Skin epidermis (tissue), 12 donors: ENCODE measurements around the gene MPPED1.
A peak's percentile ranks its signal among the peaks of the same experiment; 100 is the strongest.

Experiments
- H3K27ac ChIP-seq, 21 experiments: fragments of 200-600 bp; sonication (generic) in 11 of 21; one replicate each; pipeline ENCODE4 v1.5.0; 2020; ENCODE audit warnings: mild to moderate bottlenecking in 3 of 21, inconsistent platforms in 2 of 21, moderate library complexity in 2 of 21
- H3K4me3 ChIP-seq, 7 experiments: fragments of 200-600 bp; sonication (generic) in 2 of 7; one replicate each; pipeline ENCODE4 v1.5.0; 2020; ENCODE audit warnings: inconsistent platforms in 2 of 7, mild to moderate bottlenecking in 2 of 7, moderate library complexity in 1 of 7

The MPPED1 gene

DNA sequence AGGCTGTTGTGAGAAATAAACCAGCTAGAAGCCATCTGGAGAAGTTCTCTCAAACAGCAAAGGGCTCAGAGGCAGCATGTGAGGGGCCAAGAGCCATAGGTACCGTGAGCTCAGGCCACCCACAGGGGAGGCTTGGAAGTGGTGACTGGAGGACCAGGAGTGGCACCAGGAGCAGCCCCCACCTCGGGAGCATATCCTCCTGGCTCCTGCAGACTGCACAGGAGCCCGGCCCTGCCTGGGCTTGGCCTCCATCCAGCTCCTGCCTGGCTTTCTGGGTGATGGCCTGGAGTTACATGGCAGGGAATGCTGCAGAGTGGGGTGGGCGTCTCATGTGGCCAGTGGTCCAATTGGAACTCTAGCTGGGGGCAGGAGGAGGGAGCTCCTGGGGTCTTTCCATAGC lies 4.2 kb upstream of the MPPED1 start:
- Histone ChIP-seq H3K4me3 (no peak overlapping the region), H3K27ac (no peak overlapping the region)

- H3K4me3 ChIP-seq, result no peak overlapping the region
- H3K27ac ChIP-seq, result no peak overlapping the region
Observed at GRCh38 chr22:43408009-43408408, 3.8 kb upstream of the MPPED1 start.

DNA sequence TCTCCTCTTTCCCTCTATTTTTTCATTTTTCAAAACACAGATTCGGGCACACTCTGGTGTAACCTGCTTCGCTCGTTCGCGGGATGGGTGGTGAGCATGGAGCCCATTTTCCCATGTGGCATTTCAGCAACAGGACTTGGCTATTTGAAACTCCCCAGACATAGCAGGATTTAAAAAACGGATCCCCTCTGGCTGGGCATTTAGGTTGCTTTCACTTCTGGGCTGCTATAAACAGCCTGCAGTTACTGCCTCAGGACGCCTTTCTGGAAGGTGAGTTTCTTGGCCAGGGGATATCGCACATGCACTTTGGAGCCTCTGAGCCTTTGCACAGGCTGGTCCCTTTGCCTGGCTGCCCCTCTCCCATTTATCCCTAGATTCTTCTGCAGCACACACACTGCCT lies 2.8 kb upstream of the MPPED1 start:
- Histone ChIP-seq H3K4me3 (no peak overlapping the region), H3K27ac (no peak overlapping the region)

- no peak overlapping the region for H3K27ac ChIP-seq
- no peak overlapping the region for H3K4me3 ChIP-seq
Observed at GRCh38 chr22:43409800-43410199, 2.0 kb upstream of the MPPED1 start.

DNA sequence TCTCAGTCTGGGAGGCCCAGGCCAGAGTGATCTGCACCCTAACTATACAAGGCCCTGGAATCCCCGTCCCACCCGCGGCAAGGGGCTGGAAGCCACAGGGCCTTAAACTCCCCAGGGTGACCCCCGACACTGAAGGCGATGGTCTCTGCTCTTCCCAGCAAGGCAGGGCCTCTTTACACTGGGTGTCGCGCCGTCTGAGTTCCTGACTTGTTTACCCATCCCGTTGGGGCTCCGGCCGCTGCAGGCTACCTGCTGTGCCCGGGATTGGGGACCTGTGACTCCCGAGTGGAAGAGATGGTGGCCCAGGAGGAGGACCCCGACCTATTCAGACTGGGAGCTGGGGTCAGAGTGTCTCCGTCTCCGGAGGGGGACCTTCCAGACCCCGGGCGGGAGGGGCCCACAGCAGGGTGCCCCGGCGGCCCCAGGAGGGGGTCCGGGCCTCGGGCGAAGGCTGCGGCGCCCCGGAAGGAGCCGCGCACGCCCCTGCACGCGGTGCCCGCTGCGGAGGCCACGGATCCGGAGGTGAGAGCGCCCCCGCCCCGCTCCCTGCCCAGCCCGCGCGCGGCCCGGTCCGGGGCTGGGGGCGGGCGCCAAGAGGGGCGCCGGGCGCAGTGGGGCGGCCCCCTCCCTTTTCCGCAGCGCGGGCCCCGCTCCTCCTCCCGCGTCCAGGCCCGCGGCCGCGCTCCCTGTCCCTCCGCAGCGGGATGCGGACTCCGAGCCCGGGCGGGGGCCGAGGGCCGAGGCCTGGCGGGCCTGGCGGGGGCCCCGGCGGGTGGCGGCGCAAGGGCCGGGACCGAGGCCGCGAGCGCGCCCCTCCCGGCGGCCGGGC lies 560 bp upstream of the MPPED1 start:
- H3K27ac ChIP-seq, result no peak overlapping the region
- H3K4me3 ChIP-seq, result no peak overlapping the region

DNA sequence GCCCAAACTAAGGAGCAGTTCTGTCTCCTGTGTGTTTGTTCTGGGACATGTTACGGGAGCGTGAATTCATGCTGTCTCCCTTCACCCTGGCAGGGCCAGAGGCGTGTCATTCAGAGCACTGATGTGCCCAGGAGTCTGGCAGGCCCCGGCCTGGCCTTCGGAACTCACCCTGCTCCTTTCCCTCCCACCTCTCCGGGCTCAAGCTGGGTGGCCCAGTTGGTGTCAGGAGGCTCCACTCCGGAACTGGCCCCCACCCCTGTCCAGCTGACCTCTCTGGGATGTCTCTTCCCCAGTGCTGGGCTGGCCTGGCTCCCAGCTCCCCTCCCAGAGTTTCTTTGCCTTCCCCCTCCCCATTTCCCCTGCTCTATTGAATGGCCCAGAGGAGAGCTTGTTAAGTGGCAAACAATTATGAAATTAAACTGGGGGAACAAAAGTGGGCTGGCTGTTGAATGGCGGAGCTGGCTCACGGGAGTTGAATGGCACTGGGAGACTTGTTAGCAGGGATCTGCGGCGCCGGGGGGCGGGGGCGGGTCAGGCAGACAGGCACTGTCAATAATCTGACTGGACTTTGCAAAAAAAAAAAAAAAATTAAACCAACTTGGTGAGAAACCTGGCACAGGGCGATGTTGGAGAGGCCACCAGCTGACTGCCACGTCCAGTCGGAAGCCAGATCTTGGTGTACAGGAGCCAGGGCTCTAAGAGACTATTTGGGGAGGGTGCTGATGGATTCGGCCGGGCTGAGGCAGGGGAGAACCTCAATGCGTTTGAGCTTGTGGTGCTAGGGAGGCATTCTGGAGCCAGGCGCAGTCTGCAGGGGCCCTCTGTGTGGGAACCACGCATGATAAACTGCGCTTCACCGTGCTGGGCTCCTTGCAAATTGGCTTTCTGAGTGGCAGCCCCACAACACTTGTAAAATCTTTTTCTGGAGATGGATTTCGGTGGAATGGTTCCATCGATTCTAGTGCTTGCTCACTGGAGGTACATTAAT lies 1.3 kb downstream of the MPPED1 start:
- no peak overlapping the region for H3K27ac ChIP-seq
- H3K4me3 ChIP-seq, result no peak overlapping the region

GRCh38 chr22:43413826-43414225 lies 2.0 kb downstream of the MPPED1 start:
- H3K27ac ChIP-seq, result no peak overlapping the region

GRCh38 chr22:43415681-43416080 lies 3.9 kb downstream of the MPPED1 start:
- Histone ChIP-seq H3K27ac (no peak overlapping the region), H3K4me3 (no peak overlapping the region)

More at GRCh38 chr22:43413826-43414225, 2.0 kb downstream of the MPPED1 start:
- H3K4me3 ChIP-seq, result no peak overlapping the region

DNA sequence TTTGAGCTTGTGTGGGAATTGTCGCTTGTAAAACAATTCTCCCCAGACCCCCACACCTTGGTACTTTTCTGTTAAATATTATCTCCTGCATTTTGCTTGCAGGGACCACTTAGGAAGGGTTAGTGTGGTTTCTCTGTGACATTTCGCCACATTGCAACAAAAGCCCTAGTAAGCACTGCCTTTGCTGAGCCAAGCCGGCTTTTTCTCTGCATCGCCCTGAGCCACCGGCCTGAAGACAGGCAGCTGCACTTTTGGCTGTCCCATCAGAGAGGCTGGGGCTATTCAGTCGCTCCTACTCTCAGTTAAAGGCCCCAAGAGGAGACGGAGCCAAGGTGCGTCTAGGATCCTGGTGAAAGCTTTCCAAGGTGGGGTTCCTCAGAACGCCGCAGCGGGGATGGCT lies 5.7 kb downstream of the MPPED1 start:
- Histone ChIP-seq H3K4me3 (no peak overlapping the region), H3K27ac (no peak overlapping the region)

GRCh38 chr22:43418079-43418825 lies 6.4 kb downstream of the MPPED1 start:
- Histone ChIP-seq H3K27ac (no peak overlapping the region), H3K4me3 (no peak overlapping the region)

GRCh38 chr22:43419371-43420080 lies 7.7 kb downstream of the MPPED1 start:
- Histone ChIP-seq H3K4me3 (no peak overlapping the region), H3K27ac (no peak overlapping the region)

DNA sequence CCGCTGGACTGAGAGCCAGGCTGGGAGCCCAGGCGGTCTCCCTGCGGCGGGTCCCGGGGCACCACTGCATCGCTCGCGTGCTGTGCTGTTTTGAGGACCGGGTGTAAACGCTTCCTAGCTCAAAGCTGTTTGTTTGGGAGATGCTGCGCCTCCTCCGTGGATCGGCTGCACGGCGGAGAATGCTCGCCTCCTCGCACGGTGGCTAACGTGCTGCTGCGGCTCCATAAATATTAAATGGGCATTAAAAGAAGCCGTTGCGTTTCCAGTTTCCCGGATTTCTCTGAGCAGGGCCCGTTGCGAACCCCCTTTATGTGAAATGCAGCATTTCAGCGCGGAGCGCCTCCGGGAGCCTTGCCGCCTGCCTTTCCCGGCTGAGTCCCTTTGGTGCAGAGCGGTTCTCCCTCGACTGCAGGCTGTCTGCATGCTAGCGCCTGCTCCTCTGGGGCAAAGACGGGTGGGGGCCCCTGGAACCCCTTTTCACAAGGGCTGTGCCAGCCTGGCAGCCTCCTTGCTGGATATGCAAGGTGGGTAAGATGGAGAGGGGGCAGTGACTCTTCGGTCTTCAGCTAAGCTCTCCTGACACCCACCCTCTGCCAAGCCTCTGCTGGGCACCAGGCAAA lies 9.3 kb downstream of the MPPED1 start:
- Histone ChIP-seq H3K27ac (no peak overlapping the region), H3K4me3 (no peak overlapping the region)

- H3K4me3 ChIP-seq, result no peak overlapping the region
- H3K27ac ChIP-seq, result no peak overlapping the region
Observed at GRCh38 chr22:43421914-43422615, 10.3 kb downstream of the MPPED1 start.

DNA sequence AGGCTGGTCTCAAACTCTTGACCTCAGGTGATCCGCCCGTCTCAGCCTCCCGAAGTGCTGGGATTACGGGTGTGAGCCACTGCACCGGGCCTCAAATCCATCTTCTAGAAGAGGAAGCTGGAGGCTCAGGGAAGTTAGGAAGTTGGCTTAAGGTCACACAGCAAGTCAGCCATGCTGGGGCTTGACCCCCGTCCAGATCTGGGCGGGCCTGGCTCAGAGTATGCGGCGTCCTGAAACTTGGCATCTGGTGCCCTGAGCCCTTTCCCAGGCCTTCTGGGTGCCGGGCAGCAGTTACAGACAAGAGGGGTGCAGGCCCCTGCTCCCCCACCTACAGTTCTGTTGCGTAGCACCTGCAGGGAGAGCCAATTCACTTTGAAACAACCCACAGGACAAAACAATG lies 11.2 kb downstream of the MPPED1 start:
- Histone ChIP-seq H3K4me3 (no peak overlapping the region), H3K27ac (no peak overlapping the region)

DNA sequence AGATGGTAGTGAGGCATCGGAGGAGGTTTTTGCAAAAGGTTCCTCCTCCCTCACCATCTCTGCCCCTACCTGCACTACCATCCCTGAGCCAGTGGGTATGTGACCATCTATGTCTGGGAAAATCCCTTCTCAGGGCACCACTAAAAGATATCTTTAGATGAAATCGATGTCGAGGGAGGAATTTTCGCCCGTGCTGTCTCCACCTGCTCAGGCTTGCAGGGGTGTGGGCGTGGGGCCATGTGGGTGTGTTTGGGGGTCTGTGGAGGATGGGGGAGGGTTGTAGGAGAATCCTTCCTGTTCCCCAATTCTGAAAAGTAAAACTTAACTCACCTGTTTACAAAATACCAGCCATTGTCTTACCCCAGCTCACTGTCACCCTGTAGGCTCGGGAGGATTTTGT lies 12.4 kb downstream of the MPPED1 start:
- H3K27ac ChIP-seq, result no peak overlapping the region
- H3K4me3 ChIP-seq, result no peak overlapping the region

- Histone ChIP-seq H3K4me3 (no peak overlapping the region), H3K27ac (peak overlapping the region in 1 of 21 experiments; percentile 30)
Observed at GRCh38 chr22:43424666-43425630, 13.1 kb downstream of the MPPED1 start.
